GM10847 (cell line): ENCODE results near the gene RELA.

ENCODE experiments used
- POLR2A ChIP-seq: IDR thresholded peaks from 2 replicates; pipeline ENCODE4 v1.6.1; 2011; ENCODE audit not compliant: insufficient read length; ENCODE audit errors: extremely low read depth

Gene RELA

DNA sequence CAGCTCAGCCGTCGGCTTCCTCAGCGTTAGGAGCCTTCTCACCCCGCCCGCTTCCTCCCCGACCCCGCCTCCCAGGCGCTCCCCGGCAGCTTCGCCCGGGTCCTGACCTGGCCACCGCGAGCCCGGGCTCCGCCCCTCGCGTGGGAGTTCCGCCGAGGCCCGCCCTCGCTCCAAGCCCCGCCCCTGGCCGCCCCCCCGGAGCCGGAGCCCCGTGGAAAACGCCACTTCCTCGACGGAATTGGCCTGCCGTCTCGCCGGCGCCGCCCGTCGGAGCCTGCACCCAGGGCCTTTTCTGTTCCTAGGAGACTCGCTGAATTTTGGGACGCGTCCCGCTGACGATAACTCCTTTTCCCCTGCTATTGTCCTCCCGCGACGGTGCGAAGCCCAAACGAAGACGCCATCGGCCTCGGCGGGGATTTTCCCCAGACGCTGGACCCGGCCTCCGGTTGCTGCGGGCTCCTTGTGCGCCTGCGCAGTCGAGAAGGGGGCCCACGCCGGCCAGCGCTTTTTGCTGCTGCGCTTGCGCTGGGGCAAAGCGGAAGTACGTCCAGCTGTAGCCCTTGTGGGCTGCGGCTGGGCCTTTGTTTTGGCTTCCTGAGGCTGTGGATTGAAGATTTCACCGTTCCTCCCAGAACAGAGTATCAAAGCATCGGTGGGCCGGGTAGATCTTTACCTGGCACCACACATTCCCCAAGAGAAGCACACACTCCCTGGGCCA lies 10.0 kb downstream of the RELA start:
- no peak for TF ChIP-seq POLR2A

DNA sequence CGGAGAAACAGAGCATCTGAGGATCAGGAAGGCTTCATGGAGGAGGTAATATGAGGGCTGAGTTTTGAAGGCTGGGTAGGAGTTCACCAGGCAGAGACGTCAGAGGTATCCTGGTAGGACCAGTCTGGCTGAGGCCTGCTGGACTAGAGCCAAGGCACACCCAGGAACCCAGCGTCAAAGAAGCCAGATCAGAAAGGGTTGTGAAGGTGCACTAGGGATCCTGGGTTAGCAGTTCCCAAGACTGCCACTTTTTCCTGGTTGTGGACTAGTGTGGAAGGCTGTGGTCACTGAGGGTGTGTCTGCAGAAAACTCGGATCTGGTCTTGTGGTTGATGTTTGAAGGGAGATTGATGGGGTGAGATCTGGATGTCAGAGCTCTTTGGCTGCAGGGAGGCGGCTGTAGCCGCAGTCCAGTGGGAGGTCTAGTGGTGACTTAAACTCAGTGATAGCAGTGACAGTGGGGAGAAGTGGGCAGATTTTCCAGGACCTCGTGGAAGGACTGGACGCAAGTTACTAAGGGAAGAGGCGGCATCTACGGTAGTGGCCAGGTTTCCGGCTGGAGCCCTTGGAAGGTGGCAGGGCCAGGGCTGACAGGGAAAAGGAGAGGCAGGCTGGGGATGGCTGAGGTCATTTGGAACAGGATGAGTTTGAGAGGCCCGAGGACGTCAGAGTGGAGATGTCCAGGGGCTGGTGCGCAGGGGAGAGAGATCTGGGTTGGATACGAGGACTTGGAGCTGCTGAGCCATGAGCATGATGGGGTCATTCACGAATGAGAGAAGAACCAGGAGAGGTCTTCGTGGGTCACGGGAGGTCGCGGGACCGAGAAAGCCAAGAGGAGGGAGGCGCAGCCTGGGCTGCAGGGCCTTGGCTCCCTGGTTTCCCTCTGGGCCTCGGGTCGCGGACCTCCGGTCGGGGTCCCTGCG lies 10.9 kb downstream of the RELA start:
- TF ChIP-seq POLR2A: no peak

DNA sequence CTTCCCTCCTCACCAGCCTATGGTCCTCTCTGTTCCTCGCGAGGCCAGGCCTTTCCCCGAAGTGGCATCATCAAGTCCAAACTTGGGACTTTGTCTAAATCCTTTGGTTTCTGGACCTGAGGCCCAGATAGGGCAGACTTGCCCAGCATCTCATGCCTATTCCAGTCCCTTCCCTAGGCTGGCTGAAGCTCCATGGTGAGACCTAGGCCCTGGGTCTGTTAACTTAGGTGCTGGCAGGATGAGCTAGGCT lies 11.5 kb downstream of the RELA start:
- no peak for TF ChIP-seq POLR2A

DNA sequence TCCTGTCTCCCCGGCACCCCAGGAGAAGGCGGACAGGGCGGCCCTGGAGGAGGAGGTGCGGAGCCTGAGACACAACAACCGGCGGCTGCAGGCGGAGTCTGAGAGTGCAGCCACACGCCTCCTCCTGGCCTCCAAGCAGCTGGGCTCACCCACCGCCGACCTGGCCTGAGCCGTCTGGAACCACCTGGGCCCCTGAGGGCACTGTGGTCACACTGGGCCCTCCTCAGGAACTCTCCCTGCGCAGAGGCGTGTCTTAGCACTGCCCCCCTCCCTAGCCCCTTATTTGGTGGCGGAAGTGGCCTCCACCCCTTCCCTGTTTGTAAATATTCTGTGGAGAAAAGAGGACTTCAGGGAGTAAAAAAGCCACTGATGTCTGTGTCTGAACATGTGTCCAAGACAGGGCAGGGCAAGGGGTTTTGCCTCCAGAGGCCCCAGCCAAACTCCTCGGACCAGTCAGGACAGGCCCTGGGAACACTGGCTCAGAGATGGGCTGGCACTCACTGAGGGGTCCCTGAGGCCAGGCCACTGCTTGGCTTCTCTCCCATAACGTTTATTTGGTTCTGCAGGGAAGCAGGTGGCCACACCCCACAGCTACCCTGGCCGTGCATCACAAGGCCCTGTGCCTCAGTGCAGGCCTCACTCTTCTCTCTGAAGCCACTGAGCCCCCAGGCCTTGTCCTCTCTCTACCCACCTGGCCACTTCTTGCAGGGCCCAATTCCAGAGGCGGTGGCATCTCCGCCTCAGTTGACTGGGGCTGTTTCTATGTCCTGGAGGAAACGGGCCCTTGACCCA lies 12.0 kb downstream of the RELA start:
- TF ChIP-seq POLR2A: no peak

DNA sequence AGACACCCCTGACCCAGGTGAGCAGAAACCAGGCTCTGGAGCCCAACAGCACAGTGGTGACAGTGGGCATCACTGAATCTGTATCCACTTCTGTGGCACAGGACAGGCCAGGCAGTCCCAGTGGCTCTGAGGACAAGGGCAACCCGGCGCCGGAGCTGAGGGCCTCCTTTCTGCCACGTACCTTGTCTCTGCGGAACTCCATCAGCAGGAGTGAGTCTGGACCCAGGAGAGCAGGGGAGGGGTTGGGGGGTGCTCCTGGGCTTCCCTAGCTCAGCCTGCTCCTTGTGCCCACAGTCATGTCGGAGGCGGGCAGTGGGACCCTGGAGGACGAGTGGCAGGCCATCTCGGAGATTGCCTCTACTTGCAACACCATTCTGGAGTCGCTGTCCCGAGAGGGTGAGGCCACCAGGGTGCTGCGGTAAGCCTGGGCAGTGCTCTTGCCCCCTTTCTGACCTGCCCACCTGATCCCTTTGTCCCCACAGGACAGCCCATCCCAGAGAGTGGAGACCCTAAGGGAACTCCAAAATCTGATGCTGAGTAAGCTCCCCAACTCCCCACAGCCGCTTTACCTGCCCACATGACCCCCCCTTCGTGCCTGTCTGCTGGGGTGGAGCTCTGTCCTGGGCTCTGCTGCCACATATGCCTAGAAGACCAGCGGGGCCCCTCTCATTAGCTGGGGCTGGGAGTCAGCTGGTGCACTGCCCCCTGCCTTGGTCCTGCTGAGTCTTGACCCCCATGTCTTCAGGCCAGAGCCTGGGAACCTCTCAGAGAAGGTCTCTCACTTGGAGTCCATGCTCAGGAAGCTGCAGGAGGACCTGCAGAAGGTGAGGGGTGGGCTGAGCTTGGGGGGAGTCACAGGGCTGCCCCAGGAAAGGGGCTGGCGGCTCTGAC lies 12.8 kb downstream of the RELA start:
- TF ChIP-seq POLR2A: no peak

DNA sequence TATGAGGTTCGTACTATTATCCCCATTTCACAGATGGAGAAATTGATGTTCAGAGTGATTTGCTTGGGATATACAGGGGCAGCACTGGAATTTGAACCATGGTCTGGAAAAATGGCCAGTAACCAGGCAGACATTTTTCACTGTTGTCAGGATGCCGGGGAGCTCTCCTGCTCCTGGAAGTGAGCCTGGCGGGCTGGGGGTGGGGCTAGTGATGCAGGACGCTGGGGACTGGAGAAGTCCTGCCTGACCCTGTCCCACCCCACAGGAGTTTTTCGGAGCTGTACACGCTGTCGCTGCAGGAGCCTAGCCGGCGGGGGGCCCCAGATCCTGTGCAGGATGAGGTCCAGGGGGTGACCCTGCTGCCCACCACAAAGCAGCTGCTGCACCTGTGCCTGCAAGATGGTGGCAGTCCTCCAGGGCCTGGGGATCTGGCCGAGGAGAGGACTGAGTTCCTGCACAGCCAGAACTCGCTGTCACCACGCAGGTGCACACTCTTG lies 13.7 kb downstream of the RELA start:
- no peak for TF ChIP-seq POLR2A

DNA sequence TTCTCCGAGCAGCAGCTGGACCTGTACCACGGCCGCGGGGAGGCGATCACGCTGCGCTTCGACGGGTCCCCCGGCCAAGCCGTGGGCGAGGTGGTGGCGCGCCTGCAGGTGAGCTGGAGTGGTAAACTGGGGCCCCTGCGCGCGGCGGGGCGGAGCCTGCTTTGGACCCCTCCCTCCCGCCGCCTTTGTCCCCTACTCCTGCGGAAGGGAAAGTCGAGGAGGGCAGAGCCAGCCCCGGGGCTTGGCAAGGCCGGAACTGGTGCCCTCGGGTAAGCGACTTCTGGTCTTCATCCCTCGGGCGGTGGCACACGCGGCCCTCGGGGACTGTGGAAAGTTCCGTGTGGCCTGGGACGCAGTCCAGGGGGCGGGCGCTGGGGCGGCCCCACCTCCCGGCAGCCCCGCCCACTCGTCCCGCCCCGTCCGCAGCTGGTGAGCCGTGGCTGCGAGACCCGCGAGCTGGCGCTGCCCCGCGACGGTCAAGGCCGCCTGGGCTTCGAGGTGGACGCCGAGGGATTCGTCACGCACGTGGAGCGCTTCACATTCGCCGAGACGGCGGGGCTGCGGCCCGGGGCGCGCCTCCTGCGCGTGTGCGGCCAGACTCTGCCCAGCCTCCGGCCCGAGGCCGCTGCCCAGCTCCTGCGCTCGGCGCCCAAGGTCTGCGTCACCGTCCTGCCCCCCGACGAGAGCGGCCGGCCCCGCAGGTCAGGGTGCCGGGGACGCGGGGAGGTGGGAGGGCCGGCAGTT lies 15.6 kb downstream of the RELA start:
- no peak for TF ChIP-seq POLR2A

DNA sequence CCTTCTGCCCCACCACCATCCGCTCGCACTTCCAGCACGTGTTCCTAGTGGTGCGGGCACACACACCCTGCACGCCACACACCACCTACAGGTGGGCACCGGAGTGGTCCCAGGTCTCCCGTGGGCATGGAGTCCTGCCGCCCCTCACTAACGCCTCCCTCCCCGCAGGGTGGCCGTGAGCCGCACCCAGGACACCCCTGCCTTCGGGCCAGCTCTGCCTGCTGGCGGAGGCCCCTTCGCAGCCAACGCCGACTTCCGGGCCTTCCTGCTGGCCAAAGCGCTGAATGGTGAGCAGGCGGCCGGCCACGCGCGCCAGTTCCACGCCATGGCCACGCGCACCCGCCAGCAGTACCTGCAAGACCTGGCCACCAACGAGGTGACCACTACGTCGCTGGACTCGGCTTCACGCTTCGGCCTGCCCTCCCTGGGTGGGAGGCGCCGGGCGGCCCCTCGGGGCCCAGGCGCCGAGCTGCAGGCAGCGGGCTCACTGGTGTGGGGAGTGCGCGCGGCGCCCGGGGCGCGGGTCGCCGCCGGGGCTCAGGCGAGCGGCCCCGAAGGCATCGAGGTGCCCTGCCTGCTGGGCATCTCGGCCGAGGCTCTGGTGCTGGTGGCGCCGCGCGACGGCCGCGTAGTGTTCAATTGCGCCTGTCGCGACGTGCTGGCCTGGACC lies 16.3 kb downstream of the RELA start:
- TF ChIP-seq POLR2A: no peak

DNA sequence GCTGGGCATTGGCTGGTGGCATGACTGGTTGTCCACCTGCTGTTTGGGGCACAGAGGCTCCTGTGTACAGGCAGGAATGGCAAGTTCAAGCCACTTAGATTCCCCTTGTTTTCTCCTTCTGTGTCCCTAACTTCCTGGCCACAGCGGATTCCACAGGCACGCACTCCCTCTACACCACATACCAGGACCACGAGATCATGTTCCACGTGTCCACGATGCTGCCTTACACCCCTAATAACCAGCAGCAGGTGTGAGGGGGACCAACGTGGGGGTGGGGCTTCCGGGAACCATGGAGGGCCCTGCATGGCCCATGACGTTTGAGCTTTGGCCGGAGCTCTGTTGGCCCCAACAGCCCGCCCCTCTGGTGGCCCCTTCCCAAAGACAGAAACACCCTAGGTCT lies 17.0 kb downstream of the RELA start:
- TF ChIP-seq POLR2A: no peak

DNA sequence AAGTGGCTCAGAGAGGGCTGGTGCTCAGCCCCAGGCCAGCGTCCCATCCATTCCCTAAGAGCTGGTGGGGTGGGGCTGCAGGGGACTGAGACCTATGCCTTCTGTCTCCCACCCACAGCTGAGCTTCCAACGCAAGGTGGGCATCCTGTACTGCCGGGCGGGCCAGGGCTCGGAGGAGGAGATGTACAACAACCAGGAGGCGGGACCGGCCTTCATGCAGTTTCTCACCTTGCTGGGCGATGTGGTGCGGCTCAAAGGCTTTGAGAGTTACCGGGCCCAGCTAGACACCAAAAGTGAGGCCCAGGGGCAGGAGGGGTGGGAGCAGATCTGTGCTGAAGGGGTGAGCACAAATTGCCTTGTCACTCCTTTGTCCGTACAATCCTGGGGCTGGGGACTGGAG lies 17.9 kb downstream of the RELA start:
- TF ChIP-seq POLR2A: no peak

DNA sequence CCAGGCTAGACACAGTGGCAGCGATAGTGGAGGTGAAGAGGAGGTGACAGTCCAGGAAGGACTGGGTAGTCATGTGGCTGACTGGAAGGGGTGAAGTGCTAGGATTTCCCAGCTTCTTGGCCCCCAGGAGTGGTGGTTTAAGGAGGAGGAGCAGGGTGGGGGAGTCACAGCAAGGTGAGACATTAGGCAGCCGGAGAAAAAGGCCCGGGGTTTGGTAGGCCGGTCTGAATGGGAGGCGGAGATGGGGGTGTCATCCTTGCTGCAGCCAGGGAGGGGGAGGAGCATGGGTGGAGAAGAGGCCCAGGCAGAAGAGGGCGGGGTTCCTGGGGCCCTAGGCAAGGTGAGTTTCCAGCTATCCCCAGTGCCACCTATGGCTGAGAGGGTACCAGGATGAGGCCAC lies 18.7 kb downstream of the RELA start:
- TF ChIP-seq POLR2A: no peak

DNA sequence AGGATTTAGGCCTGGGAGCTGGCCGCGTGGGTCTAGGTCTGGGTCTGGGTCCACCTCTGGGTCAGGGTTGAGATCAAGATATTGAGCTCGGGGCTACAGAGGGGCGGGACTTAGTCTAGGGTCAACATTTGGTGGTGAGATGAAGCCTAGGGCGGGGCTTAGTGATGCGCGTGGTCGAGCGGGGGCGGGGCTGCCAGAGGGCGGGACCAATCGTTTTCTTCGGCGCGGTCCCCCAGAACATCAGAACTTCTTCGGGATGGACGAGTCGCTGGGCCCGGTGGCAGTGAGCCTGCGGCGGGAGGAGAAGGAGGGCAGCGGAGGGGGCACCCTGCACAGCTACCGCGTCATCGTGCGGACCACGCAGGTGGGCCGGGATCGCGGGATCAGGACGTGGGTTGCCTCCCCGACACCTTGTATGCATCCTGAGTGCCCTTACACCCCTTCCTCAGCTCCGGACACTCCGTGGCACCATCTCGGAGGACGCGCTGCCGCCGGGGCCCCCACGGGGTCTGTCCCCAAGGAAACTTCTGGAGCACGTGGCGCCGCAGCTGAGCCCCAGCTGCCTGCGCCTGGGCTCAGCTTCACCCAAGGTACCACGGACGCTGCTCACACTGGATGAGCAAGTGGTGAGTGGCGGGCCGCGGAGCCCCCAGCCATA lies 20.6 kb downstream of the RELA start:
- TF ChIP-seq POLR2A: no peak

DNA sequence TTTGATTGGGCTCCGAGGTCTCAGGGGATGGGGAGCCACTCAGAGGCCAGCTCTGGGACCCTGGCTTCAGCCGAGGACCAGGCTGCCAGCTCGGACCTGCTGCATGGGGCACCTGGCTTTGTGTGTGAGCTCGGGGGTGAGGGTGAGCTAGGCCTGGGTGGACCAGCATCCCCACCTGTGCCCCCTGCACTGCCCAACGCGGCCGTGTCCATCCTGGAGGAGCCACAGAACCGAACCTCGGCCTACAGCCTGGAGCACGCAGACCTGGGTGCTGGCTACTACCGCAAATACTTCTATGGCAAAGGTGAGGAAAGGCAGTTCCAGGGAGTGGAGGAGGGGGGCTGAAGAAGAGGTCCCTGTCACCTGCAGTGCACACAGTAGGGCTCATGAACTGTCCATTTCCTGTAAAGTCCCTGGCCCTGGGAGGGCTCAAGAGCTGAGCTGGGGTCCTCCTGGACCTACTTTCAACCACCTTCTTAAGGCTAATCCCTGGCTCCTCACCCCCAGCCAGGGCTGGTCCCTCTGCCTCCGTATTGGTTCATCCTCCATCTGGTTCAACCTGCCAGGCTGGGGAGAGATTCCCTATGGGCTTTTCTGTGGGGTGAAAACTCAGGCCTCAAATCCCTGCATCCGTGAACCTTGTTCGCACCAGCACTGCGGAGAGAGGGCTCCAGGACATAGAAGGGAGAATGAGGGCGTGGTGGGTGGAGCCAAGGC lies 21.3 kb downstream of the RELA start:
- TF ChIP-seq POLR2A: no peak
